ENCODE results near the gene KCNJ6. TPM values are rescaled to one million over a fixed set of nuclear protein-coding genes. Genes with fewer than 3 reads are reported as not detected.

The KCNJ6 gene
- total RNA-seq, result 0.14 TPM in 1 of 2 replicates, not detected in the other

GRCh38 chr21:37916310-37917051 lies at the start of gene KCNJ6:
Gene KCNJ6 (minus strand): TSS chr21:37916457. CDS start chr21:37840682, 75,775 bp downstream.

